SU-DHL-6 (cell line): ENCODE measurements around the gene PPP2R3A.

Experiments used
- H2AFZ ChIP-seq: fragments of 200-600 bp; sonication (generic); 2 replicates; pipeline ENCODE4 v1.6.1; 2014; ENCODE audit warnings: low read depth, mild to moderate bottlenecking, moderate library complexity, mixed read lengths, antibody characterized with exemption, low read length; ENCODE audit not compliant: severe bottlenecking
- H3F3A ChIP-seq: fragments of 200-600 bp; shearing (Covaris generic); 2 replicates; pipeline ENCODE4 v1.6.0; 2016; ENCODE audit warnings: antibody characterized with exemption, mild to moderate bottlenecking; ENCODE audit not compliant: insufficient read depth
- H3K27ac ChIP-seq: fragments of 200-600 bp; sonication (generic); 2 replicates; pipeline ENCODE4 v1.5.1; 2016; ENCODE audit warnings: low read depth, mild to moderate bottlenecking, low read length, moderate library complexity, mixed read lengths
- H3K27me3 ChIP-seq: fragments of 200-600 bp; sonication (generic), shearing (Covaris generic); 2 replicates; pipeline ENCODE4 v1.6.0; 2014; ENCODE audit warnings: mild to moderate bottlenecking, low read length
- H3K36me3 ChIP-seq: fragments of 200-600 bp; sonication (generic); 2 replicates; pipeline ENCODE4 v1.6.1; 2014; ENCODE audit warnings: mild to moderate bottlenecking, low read length, mixed read lengths
- H3K4me2 ChIP-seq: fragments of 300-600, 200-600 bp; shearing (Covaris generic), sonication (generic); 2 replicates; pipeline ENCODE4 v1.6.0; 2014; ENCODE audit warnings: low read length, low read depth, mild to moderate bottlenecking; ENCODE audit not compliant: poor library complexity, severe bottlenecking
- H3K4me3 ChIP-seq: fragments of 200-600 bp; sonication (generic); 2 replicates; pipeline ENCODE4 v1.5.1; 2014; ENCODE audit warnings: antibody characterized with exemption, low read length, mild to moderate bottlenecking, mixed read lengths; ENCODE audit not compliant: insufficient read depth, poor library complexity, severe bottlenecking
- H3K79me2 ChIP-seq: fragments of 200-600 bp; sonication (generic); 2 replicates; pipeline ENCODE4 v1.6.1; 2014; ENCODE audit warnings: mild to moderate bottlenecking, low read length, moderate library complexity; ENCODE audit not compliant: insufficient read depth
- H3K9ac ChIP-seq: fragments of 200-600 bp; sonication (generic); 2 replicates; pipeline ENCODE4 v1.7.0; 2014; ENCODE audit warnings: mild to moderate bottlenecking, low read length
- H3K9me2 ChIP-seq: fragments of 200-600 bp; sonication (generic); replicated peaks from 2 replicates; pipeline ENCODE4 v1.6.1; 2014; ENCODE audit warnings: low read length; ENCODE audit not compliant: insufficient read depth
- H3K9me3 ChIP-seq: fragments of 200-600 bp; sonication (generic); 2 replicates; pipeline ENCODE4 v1.6.1; 2014; ENCODE audit warnings: low read length, mixed read lengths; ENCODE audit not compliant: insufficient read depth
- H4K20me1 ChIP-seq: fragments of 200-600 bp; sonication (generic); 2 replicates; pipeline ENCODE4 v1.6.1; 2014; ENCODE audit warnings: low read depth, mild to moderate bottlenecking, antibody characterized with exemption, low read length, moderate library complexity, mixed read lengths
- EZH2phosphoT487 ChIP-seq: fragments of 200-600 bp; sonication (generic), shearing (Covaris generic); conservative IDR thresholded peaks from 2 replicates; pipeline ENCODE4 v1.6.1; 2018; ENCODE audit warnings: mild to moderate bottlenecking, antibody characterized with exemption, low read length, moderate library complexity, mixed read lengths
- TF ChIP-seq, protein P1 (sequence below): fragments of 200-600 bp; sonication (generic); IDR thresholded peaks from one replicate; pipeline ENCODE4 v1.5.1; 2017; ENCODE audit warnings: antibody characterized with exemption, mild to moderate bottlenecking, low read length, moderate library complexity; ENCODE audit not compliant: insufficient read depth, poor library complexity, severe bottlenecking

PPP2R3A gene

DNA sequence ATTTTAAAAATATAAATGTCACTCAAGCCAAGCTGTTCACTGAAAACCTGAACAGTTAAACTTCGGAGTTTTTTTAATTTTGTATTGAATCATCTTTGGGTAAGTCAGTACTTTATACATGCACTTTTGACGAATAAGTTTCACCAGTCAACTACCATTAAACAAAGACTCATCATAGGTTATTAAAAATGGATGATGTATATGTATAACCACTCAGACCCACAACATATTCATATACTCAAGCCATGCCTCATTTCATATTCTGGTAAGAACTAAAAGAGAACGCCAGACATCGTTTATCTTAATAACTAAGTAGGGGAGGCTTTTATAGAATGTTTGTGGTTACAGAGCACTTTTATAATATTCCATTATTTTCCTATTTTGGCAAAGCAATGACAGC lies 212.3 kb downstream of the PPP2R3A start:
- Histone ChIP-seq H3K27me3 (no peaks in the 10 kb centered on the region), H3K4me3 (no peak overlapping the region), H4K20me1 (peaks cover 49% of the 10 kb centered on the region), H2AFZ (no peak overlapping the region), H3K4me2 (peak overlapping the region; percentile 23), H3K9me2 (no peaks in the 10 kb centered on the region), H3K36me3 (no peaks in the 10 kb centered on the region), H3K9ac (no peak overlapping the region), H3K27ac (no peak overlapping the region), H3K79me2 (peaks cover 99% of the 10 kb centered on the region), H3K9me3 (no peaks in the 10 kb centered on the region), H3F3A (peaks cover 16% of the 10 kb centered on the region)
- TF ChIP-seq, protein P1, sequence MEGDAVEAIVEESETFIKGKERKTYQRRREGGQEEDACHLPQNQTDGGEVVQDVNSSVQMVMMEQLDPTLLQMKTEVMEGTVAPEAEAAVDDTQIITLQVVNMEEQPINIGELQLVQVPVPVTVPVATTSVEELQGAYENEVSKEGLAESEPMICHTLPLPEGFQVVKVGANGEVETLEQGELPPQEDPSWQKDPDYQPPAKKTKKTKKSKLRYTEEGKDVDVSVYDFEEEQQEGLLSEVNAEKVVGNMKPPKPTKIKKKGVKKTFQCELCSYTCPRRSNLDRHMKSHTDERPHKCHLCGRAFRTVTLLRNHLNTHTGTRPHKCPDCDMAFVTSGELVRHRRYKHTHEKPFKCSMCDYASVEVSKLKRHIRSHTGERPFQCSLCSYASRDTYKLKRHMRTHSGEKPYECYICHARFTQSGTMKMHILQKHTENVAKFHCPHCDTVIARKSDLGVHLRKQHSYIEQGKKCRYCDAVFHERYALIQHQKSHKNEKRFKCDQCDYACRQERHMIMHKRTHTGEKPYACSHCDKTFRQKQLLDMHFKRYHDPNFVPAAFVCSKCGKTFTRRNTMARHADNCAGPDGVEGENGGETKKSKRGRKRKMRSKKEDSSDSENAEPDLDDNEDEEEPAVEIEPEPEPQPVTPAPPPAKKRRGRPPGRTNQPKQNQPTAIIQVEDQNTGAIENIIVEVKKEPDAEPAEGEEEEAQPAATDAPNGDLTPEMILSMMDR = no peak
- no peak for TF ChIP-seq EZH2phosphoT487

DNA sequence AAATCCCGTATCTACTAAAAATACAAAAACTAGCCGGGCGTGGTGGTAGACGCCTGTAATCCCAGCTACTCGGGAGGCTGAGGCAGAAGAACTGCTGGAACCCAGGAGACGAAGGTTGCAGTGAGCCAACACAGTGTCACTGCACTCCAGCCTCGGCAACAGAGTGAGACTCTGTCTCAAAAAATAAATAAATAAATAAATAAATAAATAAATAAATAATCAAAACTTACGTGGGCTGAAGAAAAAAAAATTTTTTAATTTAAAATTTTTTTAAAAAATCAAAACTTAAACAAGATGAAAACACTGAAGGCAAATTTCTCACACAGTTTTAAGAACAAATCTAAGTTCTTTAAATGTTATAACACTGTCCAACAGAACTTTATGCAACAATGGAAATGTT lies 216.2 kb downstream of the PPP2R3A start:
- H3K27ac ChIP-seq = no peak overlapping the region; the same call in 1 of the 2 replicates
- TF ChIP-seq, protein P1 = no peak
- TF ChIP-seq EZH2phosphoT487 = no peak
- no peaks in the 10 kb centered on the region for H3K36me3 ChIP-seq
- no peaks in the 10 kb centered on the region for H3K9me2 ChIP-seq
- H3K9me3 ChIP-seq = no peaks in the 10 kb centered on the region
- peaks cover 25% of the 10 kb centered on the region for H3F3A ChIP-seq
- peaks cover 30% of the 10 kb centered on the region for H4K20me1 ChIP-seq
- no peaks in the 10 kb centered on the region for H3K27me3 ChIP-seq
- H3K79me2 ChIP-seq = peaks cover 99% of the 10 kb centered on the region
- H3K9ac ChIP-seq = no peak overlapping the region
- no peak overlapping the region for H3K4me3 ChIP-seq
- H3K4me2 ChIP-seq = peak overlapping the region; percentile 63
- H2AFZ ChIP-seq = no peak overlapping the region

DNA sequence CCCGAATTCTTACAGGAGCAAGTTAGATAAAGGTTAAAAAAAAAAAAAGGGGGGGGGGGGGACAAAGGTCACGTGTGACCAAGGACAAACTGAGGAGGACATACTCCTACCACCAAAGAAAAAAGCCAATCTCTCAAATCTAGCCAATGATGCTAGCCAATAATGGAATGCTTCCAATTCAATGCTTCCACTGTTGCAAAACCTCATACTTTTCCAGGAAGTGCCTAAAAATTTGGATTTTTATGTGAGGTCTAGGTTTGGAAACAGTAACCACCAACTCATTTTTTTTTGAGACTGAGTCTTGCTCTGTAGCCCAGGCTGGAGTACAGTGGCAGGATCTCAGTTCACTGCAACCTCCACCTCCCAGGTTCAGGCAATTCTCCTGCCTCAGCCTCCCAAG lies 219.2 kb downstream of the PPP2R3A start:
- peaks cover 19% of the 10 kb centered on the region; the same call in 1 of the 2 replicates for H3F3A ChIP-seq
- TF ChIP-seq, protein P1 = no peak
- no peak for TF ChIP-seq EZH2phosphoT487
- no peak overlapping the region for H3K9ac ChIP-seq
- H4K20me1 ChIP-seq = peaks cover 26% of the 10 kb centered on the region
- no peak overlapping the region for H3K27ac ChIP-seq
- no peaks in the 10 kb centered on the region for H3K27me3 ChIP-seq
- no peaks in the 10 kb centered on the region for H3K9me3 ChIP-seq
- H3K36me3 ChIP-seq = no peaks in the 10 kb centered on the region
- no peaks in the 10 kb centered on the region for H3K9me2 ChIP-seq
- no peak overlapping the region for H3K4me2 ChIP-seq
- H3K79me2 ChIP-seq = peaks cover 99% of the 10 kb centered on the region
- no peak overlapping the region for H3K4me3 ChIP-seq
- no peak overlapping the region for H2AFZ ChIP-seq
